Astrocyte of the spinal cord (primary cell): ENCODE results near the gene SLC37A3.

Experiments used
- DNase-seq: peaks from one replicate; pipeline ENCODE4 v3.0.0; 2011; ENCODE audit warnings: low read depth, low spot score
- H3K4me3 ChIP-seq: 2 replicates; pipeline ENCODE4 v1.5.1; 2011; ENCODE audit warnings: low read depth, mild to moderate bottlenecking, low read length, moderate library complexity
- in situ Hi-C: cut with HindIII; loops from 2 replicates; pipeline ENCODE4 v1.10.0; 2017; ENCODE audit warnings: low sequenced_read_pairs
- TF ChIP-seq, protein P1 (sequence below): IDR thresholded peaks from 2 replicates; pipeline ENCODE4 v1.5.1; 2012; ENCODE audit warnings: low read depth, mild to moderate bottlenecking, low read length, inconsistent platforms

SLC37A3 gene

DNA sequence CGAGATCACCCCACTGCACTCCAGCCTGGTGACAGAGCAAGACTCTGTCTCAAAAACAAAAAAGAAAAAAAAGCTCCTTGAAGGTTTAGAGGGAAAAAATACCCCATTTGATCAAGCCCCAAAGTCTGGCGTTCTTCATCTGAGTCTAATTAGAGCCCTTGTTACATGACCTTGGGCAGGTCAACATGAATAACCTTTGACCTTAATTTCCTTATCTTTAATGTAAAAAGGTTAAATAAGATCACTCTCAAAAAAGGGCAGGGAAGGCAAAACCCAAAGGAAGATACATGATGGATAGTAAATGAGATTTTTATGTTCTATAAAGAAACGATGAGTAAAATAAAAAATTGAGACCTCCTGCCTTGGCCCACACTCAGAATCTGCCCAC, 40.3 kb downstream of the SLC37A3 start:
- no peak overlapping the region for H3K4me3 ChIP-seq
- TF ChIP-seq, protein P1, sequence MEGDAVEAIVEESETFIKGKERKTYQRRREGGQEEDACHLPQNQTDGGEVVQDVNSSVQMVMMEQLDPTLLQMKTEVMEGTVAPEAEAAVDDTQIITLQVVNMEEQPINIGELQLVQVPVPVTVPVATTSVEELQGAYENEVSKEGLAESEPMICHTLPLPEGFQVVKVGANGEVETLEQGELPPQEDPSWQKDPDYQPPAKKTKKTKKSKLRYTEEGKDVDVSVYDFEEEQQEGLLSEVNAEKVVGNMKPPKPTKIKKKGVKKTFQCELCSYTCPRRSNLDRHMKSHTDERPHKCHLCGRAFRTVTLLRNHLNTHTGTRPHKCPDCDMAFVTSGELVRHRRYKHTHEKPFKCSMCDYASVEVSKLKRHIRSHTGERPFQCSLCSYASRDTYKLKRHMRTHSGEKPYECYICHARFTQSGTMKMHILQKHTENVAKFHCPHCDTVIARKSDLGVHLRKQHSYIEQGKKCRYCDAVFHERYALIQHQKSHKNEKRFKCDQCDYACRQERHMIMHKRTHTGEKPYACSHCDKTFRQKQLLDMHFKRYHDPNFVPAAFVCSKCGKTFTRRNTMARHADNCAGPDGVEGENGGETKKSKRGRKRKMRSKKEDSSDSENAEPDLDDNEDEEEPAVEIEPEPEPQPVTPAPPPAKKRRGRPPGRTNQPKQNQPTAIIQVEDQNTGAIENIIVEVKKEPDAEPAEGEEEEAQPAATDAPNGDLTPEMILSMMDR, result no peak
- in situ Hi-C loops, result no loop called here
- no peak for DNase-seq

DNA sequence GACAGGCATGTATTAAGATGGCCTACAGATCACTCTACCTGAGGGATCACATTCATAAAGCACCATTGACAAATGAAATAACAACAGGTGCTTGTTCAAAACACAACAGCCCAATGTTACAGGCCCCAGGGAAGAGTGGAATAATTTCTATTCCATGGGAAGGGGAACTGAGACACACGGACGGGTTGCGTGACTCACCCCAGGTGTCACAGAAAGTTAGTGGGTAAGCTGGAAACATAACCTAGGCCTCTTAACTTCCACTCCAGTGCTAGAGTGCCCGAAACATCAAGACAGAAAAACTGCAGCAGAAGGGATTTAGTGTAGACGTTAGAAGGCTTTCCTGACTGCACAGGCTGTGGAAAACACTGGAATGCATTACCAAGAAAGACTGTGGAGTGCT, 48.3 kb downstream of the SLC37A3 start:
- in situ Hi-C loops, result no loop called here
- DNase-seq, result no peak
- TF ChIP-seq, protein P1, result no peak
- no peak overlapping the region for H3K4me3 ChIP-seq

DNA sequence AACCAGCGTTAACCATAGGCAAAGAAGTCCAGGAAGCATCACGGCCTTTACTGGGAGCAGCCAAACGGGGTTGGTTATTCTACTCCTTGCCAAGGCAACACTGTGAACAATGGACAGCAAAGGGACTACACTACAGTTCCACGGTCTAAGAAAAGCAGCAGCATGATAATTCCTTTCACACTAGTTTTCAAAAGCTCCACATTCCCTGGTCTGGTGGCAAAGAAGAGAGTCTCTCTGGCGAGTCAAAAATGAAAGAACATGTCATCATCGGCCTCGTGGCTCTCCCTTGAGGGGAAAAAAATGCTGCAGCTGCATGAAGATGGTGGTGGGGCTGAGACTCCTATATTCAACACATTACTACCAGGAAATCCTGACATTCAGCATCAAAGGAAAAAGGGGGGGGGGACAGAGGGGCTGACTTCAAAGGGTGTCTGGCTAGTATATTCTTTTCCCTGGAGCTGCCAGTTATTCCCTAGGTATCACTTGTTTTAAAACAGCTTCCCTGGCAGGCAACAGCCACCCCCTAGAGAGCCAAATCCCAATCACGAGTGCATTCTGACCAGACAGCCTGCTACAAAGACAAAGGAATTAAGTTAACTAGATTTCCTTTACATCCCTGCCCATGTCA, 49.1 kb downstream of the SLC37A3 start:
- DNase-seq, result peak; percentile 36
- H3K4me3 ChIP-seq, result no peak overlapping the region
- TF ChIP-seq, protein P1, result no peak
- in situ Hi-C loops, result no loop called here

DNA sequence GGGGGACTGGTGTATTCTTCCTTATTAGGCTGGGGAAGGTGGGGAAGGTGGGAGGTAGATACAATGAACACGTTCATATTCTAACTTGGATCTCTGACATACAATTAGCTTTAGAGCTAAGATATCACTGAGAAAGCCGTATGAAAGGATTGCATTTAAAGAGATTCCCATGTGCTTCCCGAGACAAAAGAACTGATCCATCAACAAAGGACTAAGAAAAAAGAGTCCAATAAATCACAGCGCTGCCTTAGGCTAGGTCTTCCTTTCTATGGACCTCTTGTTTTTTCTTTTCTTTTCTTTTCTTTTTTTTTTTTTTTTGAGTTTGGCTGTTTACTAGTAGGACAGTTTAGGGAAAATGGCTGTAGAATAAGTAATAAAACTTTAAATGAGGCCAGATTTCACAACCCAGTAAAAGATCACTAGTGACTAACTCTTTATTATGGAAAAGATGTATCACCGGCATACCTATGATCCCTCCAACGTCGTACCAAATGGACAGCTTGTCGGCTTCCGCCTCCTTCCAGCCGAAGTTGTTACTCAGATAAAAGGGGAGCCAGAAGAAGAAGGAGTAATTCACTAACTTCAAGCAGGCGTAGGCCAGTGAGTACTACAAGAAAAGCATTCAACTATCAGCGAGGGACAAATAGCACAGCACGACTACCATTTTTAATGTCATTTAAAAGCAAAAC, 50.0 kb downstream of the SLC37A3 start:
- TF ChIP-seq, protein P1, result no peak
- H3K4me3 ChIP-seq, result no peak overlapping the region
- DNase-seq, result peak; percentile 48
- in situ Hi-C loops, result no loop called here

DNA sequence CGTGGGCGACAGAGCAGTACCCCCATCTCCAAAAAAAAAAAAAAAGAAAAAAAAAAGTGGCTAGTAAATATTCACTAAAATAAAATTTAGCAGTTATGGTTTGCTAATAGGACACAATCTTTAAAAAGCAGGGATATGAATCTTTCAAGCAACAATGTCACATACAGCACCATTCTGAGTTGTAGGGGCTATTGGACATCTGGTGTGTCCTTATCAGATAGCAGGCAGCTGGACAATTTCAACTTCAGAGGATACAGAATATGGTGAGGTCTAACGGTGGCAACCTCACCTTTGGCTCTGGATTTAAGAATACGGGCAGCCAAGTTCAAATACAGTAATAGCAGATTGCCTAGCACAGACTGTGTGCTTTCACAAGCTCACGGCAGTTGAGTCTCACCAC, 51.1 kb downstream of the SLC37A3 start:
- no peak overlapping the region for H3K4me3 ChIP-seq
- in situ Hi-C loops, result no loop called here
- TF ChIP-seq, protein P1, result no peak
- DNase-seq, result no peak

DNA sequence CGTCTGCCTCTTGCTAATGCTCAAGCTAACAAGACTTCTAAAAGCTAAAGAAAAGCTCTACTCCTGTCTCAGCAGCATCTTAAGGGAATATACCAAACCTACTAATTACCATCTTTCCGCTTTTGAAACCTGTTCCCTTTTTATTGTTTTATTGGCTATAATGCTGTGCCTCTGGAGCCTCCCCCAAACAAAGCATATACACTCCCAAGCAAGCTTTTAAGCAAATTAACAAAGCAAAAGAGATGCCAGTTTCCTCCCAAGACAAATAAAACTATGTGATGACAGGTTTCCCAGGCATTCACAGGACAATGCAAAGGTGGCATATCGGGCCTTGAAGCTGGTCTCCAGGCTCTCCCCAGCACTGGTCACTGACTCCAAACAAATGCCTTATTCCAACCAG, 52.9 kb downstream of the SLC37A3 start:
- TF ChIP-seq, protein P1, result no peak
- in situ Hi-C loops, result no loop called here
- DNase-seq, result no peak

More for the DNA sequence above, 52.9 kb downstream of the SLC37A3 start:
- no peak overlapping the region for H3K4me3 ChIP-seq
